HCT116 (cell line): ENCODE data around the gene LAX1. TPM values are rescaled to one million over a fixed set of nuclear protein-coding genes. Genes with fewer than 3 reads are reported as not detected.
A peak's percentile ranks its signal among the peaks of the same experiment; 100 is the strongest.

Experiments
- ATAC-seq: fragments of 200-7000 bp; cut with Tn5 transposase; 2 replicates; pipeline ENCODE4 v1.9.1; 2020; ENCODE audit warnings: mild to moderate bottlenecking, moderate library complexity
- BruUV-seq: library from RNA; stranded (reverse); fragments of 400-500 nt; replicated peaks from 2 replicates; lab custom pipeline; 2021; lab: Mats Ljungman, UMichigan
- CTCF ChIA-PET: fragments of 300-600 bp; sonication (Branson Sonifier 250); formaldehyde crosslinking; loops from one replicate; lab custom pipeline; 2021; ENCODE audit warnings: antibody characterized with exemption; lab: Charles Lee
- POLR2A ChIA-PET: fragments of 300-600, 350-600 bp; sonication (Branson Sonifier 250); formaldehyde crosslinking; loops from one replicate; lab custom pipeline; 2021; ENCODE audit warnings: antibody characterized with exemption; lab: Charles Lee
- RAD21 ChIA-PET, 2 experiments: fragments of 300-600 bp; sonication (Branson Sonifier 250); formaldehyde crosslinking; loops; one replicate each; lab custom pipeline; 2023; ENCODE audit warnings: low total read pairs in 2 of 2; ENCODE audit not compliant: uncharacterized antibody in 2 of 2, unreplicated experiment in 2 of 2, low non-redundant PET in 1 of 2; lab: Charles Lee
- DNase-seq: peaks from one replicate; pipeline ENCODE4 v3.0.0-alpha.2; 2010; ENCODE audit warnings: low read depth, low spot score
- H2AFZ ChIP-seq: fragments of 200-600 bp; shearing (Covaris generic), sonication (generic); 2 replicates; pipeline ENCODE4 v1.6.1; 2017; ENCODE audit warnings: low read depth, mixed run types, mixed read lengths, antibody characterized with exemption, low read length; ENCODE audit not compliant: poor library complexity, severe bottlenecking
- H3K27ac ChIP-seq: 2 replicates; pipeline ENCODE4 v1.5.1; 2012; ENCODE audit warnings: low read depth, low read length
- H3K27me3 ChIP-seq: fragments of 200-600 bp; sonication (generic); 2 replicates; pipeline ENCODE4 v1.6.1; 2016; ENCODE audit warnings: mixed run types, low read length, mixed read lengths; ENCODE audit not compliant: insufficient read depth
- H3K36me3 ChIP-seq, 2 experiments: fragments of 200-500 bp in 1 of 2; fragments of 200-600 bp in 1 of 2; sonication (Bioruptor generic) in 1 of 2; sonication (generic) in 1 of 2; 2 replicates each; pipeline versions ENCODE4 v1.5.1 to v1.6.1; 2014 to 2016; ENCODE audit warnings: low read length in 2 of 2, inconsistent platforms in 1 of 2, mixed read lengths in 1 of 2, mixed run types in 1 of 2; ENCODE audit not compliant: insufficient read depth in 2 of 2, control insufficient read depth in 1 of 2
- H3K4me1 ChIP-seq, 2 experiments: fragments of 200-600 bp in 1 of 2; sonication (generic) in 1 of 2; 2 replicates each; pipeline versions ENCODE4 v1.5.1 to v1.6.1; 2012 to 2017; ENCODE audit warnings: low read length in 2 of 2, inconsistent platforms in 1 of 2, mild to moderate bottlenecking in 1 of 2, mixed read lengths in 1 of 2, mixed run types in 1 of 2, moderate library complexity in 1 of 2; ENCODE audit not compliant: insufficient read depth in 2 of 2, control insufficient read depth in 1 of 2
- H3K4me2 ChIP-seq: fragments of 200-600 bp; sonication (generic); 2 replicates; pipeline ENCODE4 v1.6.1; 2017; ENCODE audit warnings: mixed run types, low read length, mixed read lengths
- H3K4me3 ChIP-seq, 2 experiments: fragments of 200-600 bp in 1 of 2; sonication (generic) in 1 of 2; replicated peaks in 1 of 2; 2 replicates each; pipeline ENCODE4 v1.5.1; 2011 to 2016; ENCODE audit warnings: low read length in 2 of 2, control low read depth in 1 of 2, low read depth in 1 of 2, mild to moderate bottlenecking in 1 of 2, mixed read lengths in 1 of 2, mixed run types in 1 of 2
- H3K79me2 ChIP-seq: fragments of 200-600 bp; sonication (generic); 2 replicates; pipeline ENCODE4 v1.6.1; 2017; ENCODE audit warnings: mild to moderate bottlenecking, mixed run types, low read length, moderate library complexity, mixed read lengths; ENCODE audit not compliant: insufficient read depth
- H3K9ac ChIP-seq: fragments of 200-600 bp; sonication (generic); 2 replicates; pipeline ENCODE4 v1.6.1; 2016; ENCODE audit warnings: low read length, mixed read lengths
- H3K9me2 ChIP-seq: fragments of 200-600 bp; sonication (generic), shearing (Covaris generic); 2 replicates; pipeline ENCODE4 v1.6.1; 2017; ENCODE audit warnings: mixed run types, mild to moderate bottlenecking, moderate library complexity; ENCODE audit not compliant: insufficient read depth
- H3K9me3 ChIP-seq, 2 experiments: fragments of 200-500 bp in 1 of 2; fragments of 200-600 bp in 1 of 2; sonication (Bioruptor generic) in 1 of 2; sonication (generic) in 1 of 2; 2 replicates each; pipeline ENCODE4 v1.6.1; 2014 to 2017; ENCODE audit warnings: low read length in 2 of 2, mixed read lengths in 2 of 2, inconsistent platforms in 1 of 2, low read depth in 1 of 2, mild to moderate bottlenecking in 1 of 2, mixed run types in 1 of 2, moderate library complexity in 1 of 2; ENCODE audit not compliant: control insufficient read depth in 1 of 2, insufficient read depth in 1 of 2
- H4K20me1 ChIP-seq: fragments of 200-600 bp; sonication (generic), shearing (Covaris generic); 2 replicates; pipeline ENCODE4 v1.6.1; 2017; ENCODE audit warnings: mixed run types, mild to moderate bottlenecking, moderate library complexity; ENCODE audit not compliant: insufficient read depth
- CBX3 ChIP-seq: IDR thresholded peaks from 2 replicates; pipeline ENCODE4 v1.6.1; 2012; ENCODE audit warnings: low read depth
- CTCF ChIP-seq, 3 experiments: fragments of 200-600 bp in 1 of 3; sonication (generic) in 1 of 3; IDR thresholded peaks in 2 of 3; conservative IDR thresholded peaks in 1 of 3; 2 replicates each; pipeline ENCODE4 v1.5.1; 2012 to 2017; ENCODE audit warnings: low read depth in 2 of 3, low read length in 2 of 3, antibody characterized with exemption in 1 of 3, borderline replicate concordance in 1 of 3, control low read depth in 1 of 3, mild to moderate bottlenecking in 1 of 3, mixed read lengths in 1 of 3, mixed run types in 1 of 3, moderate library complexity in 1 of 3; ENCODE audit not compliant: insufficient read depth in 1 of 3
- EGR1 ChIP-seq: IDR thresholded peaks from 2 replicates; pipeline ENCODE4 v1.6.1; 2012; ENCODE audit warnings: low read depth
- ELF1 ChIP-seq: IDR thresholded peaks from 2 replicates; pipeline ENCODE4 v1.6.1; 2012; ENCODE audit warnings: low read depth, borderline replicate concordance
- EZH2phosphoT487 ChIP-seq: fragments of 200-600 bp; IDR thresholded peaks from 2 replicates; pipeline ENCODE4 v1.6.1; 2018; ENCODE audit warnings: antibody characterized with exemption, borderline replicate concordance
- FOSL1 ChIP-seq: IDR thresholded peaks from 2 replicates; pipeline ENCODE4 v1.6.1; 2012; ENCODE audit warnings: low read depth
- JUND ChIP-seq: IDR thresholded peaks from 2 replicates; pipeline ENCODE4 v1.6.1; 2012
- POLR2A ChIP-seq: IDR thresholded peaks from 2 replicates; pipeline ENCODE4 v1.7.0; 2011; ENCODE audit warnings: borderline replicate concordance; ENCODE audit not compliant: insufficient read depth, insufficient read length; ENCODE audit errors: extremely low read depth
- POLR2AphosphoS5 ChIP-seq: IDR thresholded peaks from 2 replicates; pipeline ENCODE4 v1.6.1; 2011; ENCODE audit warnings: mild to moderate bottlenecking, low read depth, low read length, moderate library complexity
- RAD21 ChIP-seq: IDR thresholded peaks from 2 replicates; pipeline ENCODE4 v1.6.1; 2012; ENCODE audit warnings: low read depth, mild to moderate bottlenecking
- SP1 ChIP-seq: IDR thresholded peaks from 2 replicates; pipeline ENCODE4 v1.6.1; 2012; ENCODE audit warnings: low read depth
- SRF ChIP-seq: IDR thresholded peaks from 2 replicates; pipeline ENCODE4 v1.6.1; 2012; ENCODE audit warnings: low read depth
- ZBTB33 ChIP-seq: IDR thresholded peaks from 2 replicates; pipeline ENCODE4 v1.6.1; 2011; ENCODE audit warnings: mild to moderate bottlenecking, low read length, moderate library complexity; ENCODE audit not compliant: insufficient replicate concordance; ENCODE audit errors: extremely low read depth
- ZFX ChIP-seq: fragments of 450-650 bp; IDR thresholded peaks from 2 replicates; pipeline ENCODE4 v1.6.1; 2017
- intact Hi-C: fragments of 100-400 bp; cut with micrococcal nuclease; formaldehyde crosslinking; loops from 2 replicates; pipeline ENCODE4 v1.10.0; 2022
- total RNA-seq: library from RNA; stranded (reverse); gene quantifications from one replicate; pipeline ENCODE4 v1.2.1, GENCODE V29; 2021; ENCODE audit not compliant: unreplicated experiment
- TF ChIP-seq, protein P1 (sequence below): IDR thresholded peaks from 2 replicates; pipeline ENCODE4 v1.6.1; 2012; ENCODE audit warnings: low read depth
- TF ChIP-seq, protein P2 (sequence below): IDR thresholded peaks from 2 replicates; pipeline ENCODE4 v1.6.1; 2012

Gene LAX1
- total RNA-seq, 1 experiment from 2014 or later: 0.12 TPM

DNA sequence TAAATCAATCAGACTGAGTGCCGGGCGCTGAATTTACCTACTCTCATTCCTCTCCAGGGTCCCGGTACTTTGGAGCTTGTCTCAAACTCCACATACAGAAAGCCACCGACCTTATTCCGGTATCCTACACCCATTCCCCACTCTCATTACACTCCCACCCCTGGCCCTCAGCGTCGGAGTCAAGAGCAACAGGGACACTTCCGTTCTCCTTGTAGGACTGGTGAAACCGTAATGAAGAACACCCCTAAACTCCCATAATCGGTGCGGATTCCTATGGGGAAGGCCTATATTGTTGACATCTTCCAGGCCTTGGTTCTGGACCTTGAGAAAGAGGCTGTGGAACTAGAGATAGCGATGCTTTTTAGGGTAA, 31.2 kb downstream of the LAX1 start (continued):
- TF ChIP-seq FOSL1 (no peak), CBX3 (no peak)
- TF ChIP-seq, all 23 proteins: peak for 0

GRCh38 chr1:203797216-203797615, 32.2 kb downstream of the LAX1 start:
- intact Hi-C loops: no loop called here
- TF ChIP-seq, protein P1, sequence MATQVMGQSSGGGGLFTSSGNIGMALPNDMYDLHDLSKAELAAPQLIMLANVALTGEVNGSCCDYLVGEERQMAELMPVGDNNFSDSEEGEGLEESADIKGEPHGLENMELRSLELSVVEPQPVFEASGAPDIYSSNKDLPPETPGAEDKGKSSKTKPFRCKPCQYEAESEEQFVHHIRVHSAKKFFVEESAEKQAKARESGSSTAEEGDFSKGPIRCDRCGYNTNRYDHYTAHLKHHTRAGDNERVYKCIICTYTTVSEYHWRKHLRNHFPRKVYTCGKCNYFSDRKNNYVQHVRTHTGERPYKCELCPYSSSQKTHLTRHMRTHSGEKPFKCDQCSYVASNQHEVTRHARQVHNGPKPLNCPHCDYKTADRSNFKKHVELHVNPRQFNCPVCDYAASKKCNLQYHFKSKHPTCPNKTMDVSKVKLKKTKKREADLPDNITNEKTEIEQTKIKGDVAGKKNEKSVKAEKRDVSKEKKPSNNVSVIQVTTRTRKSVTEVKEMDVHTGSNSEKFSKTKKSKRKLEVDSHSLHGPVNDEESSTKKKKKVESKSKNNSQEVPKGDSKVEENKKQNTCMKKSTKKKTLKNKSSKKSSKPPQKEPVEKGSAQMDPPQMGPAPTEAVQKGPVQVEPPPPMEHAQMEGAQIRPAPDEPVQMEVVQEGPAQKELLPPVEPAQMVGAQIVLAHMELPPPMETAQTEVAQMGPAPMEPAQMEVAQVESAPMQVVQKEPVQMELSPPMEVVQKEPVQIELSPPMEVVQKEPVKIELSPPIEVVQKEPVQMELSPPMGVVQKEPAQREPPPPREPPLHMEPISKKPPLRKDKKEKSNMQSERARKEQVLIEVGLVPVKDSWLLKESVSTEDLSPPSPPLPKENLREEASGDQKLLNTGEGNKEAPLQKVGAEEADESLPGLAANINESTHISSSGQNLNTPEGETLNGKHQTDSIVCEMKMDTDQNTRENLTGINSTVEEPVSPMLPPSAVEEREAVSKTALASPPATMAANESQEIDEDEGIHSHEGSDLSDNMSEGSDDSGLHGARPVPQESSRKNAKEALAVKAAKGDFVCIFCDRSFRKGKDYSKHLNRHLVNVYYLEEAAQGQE: no peak
- TF ChIP-seq POLR2A (no peak), ZBTB33 (no peak), CTCF (IDR thresholded peaks at IDR 0.05 in 2 of 3, conservative IDR thresholded peaks at IDR 0.05 in 1 of 3; ENCODE audit: borderline replicate concordance in 1 of 3, insufficient read depth in 1 of 3, low read depth in 2 of 3, low read length in 2 of 3) (no peak), EZH2phosphoT487 (no peak), EGR1 (no peak), JUND (no peak), ZFX (no peak), SRF (no peak), RAD21 (no peak), FOSL1 (no peak), POLR2AphosphoS5 (no peak), ELF1 (no peak), SP1 (no peak)
- TF ChIP-seq, protein P2, sequence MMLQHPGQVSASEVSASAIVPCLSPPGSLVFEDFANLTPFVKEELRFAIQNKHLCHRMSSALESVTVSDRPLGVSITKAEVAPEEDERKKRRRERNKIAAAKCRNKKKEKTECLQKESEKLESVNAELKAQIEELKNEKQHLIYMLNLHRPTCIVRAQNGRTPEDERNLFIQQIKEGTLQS: no peak
- CTCF ChIA-PET: no interaction called here
- Histone ChIP-seq H4K20me1 (peaks cover 19% of the 10 kb centered on the region; the same call in 1 of the 2 replicates), H3K9me3 (no peaks in the 10 kb centered on the region), H3K79me2 (peaks cover 64% of the 10 kb centered on the region), H3K9me2 (no peaks in the 10 kb centered on the region), H3K36me3 (peaks cover 6 to 27% of the 10 kb centered on the region in 2 experiments), H2AFZ (no peak overlapping the region), H3K9ac (no peak overlapping the region), H3K4me3 (peak overlapping the region; percentile 82 to 95; a peak in 2 of 4 replicates), H3K4me2 (peak overlapping the region; percentile 75), H3K4me1 (peaks cover 12 to 17% of the 10 kb centered on the region in 2 experiments), H3K27me3 (no peaks in the 10 kb centered on the region), H3K27ac (no peak overlapping the region)
- ATAC-seq (no peak), DNase-seq (no peak)
- POLR2A ChIA-PET: no interaction called here
- no TSS peak for BruUV-seq
- RAD21 ChIA-PET: no interaction called here
